ENCODE measurements around the gene CCDC54.

Gene CCDC54

GRCh38 chr3:107414325-107414964 is 37.2 kb downstream of the CCDC54 start:
- Histone ChIP-seq H2AFZ (ENCODE audit: low read length) (no peak overlapping the region), H3F3A (ENCODE audit: insufficient read depth, low read length) (no peaks in the 10 kb centered on the region), H3K9me3 (ENCODE audit: low read length) (0 out of 2 replicates have a peak, but pooled peaks cover 4% of the 10 kb centered on the region), H3K79me2 (ENCODE audit: insufficient read depth, low read length) (no peaks in the 10 kb centered on the region), H3K9ac (ENCODE audit: low read length) (no peak overlapping the region), H3K27me3 (ENCODE audit: insufficient read depth, low read length) (no peaks in the 10 kb centered on the region), H3K36me3 (ENCODE audit: insufficient read depth, low read length) (no peaks in the 10 kb centered on the region), H3K4me2 (ENCODE audit: low read length) (no peak overlapping the region), H4K20me1 (ENCODE audit: insufficient read depth, low read length) (no peaks in the 10 kb centered on the region), H3K27ac (ENCODE audit: low read depth, low read length, poor library complexity, severe bottlenecking) (no peak overlapping the region), H3K4me1 (ENCODE audit: insufficient read depth, low read length, severe bottlenecking) (peaks cover 29% of the 10 kb centered on the region), H3K4me3 (ENCODE audit: low read depth, low read length, poor library complexity, severe bottlenecking) (no peak overlapping the region), H3K9me2 (ENCODE audit: low read depth, low read length) (no peaks in the 10 kb centered on the region)
- TF ChIP-seq EZH2 (IDR thresholded peaks at IDR 0.05; ENCODE audit: borderline replicate concordance, low read length) (no peak), CTCF (IDR thresholded peaks at IDR 0.05; ENCODE audit: low read length) (no peak)

- peaks cover 37% of the 10 kb centered on the region for H3K4me1 ChIP-seq (ENCODE audit: insufficient read depth, low read length, severe bottlenecking)
- no peak overlapping the region for H3K4me3 ChIP-seq (ENCODE audit: low read depth, low read length, poor library complexity, severe bottlenecking)
- H3K9me2 ChIP-seq (ENCODE audit: low read depth, low read length) = no peaks in the 10 kb centered on the region
- no peaks in the 10 kb centered on the region for H3F3A ChIP-seq (ENCODE audit: insufficient read depth, low read length)
- H3K4me2 ChIP-seq (ENCODE audit: low read length) = no peak overlapping the region; the same call in 1 of the 2 replicates
- no peaks in the 10 kb centered on the region for H3K79me2 ChIP-seq (ENCODE audit: insufficient read depth, low read length)
- H3K27me3 ChIP-seq (ENCODE audit: insufficient read depth, low read length) = no peaks in the 10 kb centered on the region
- H2AFZ ChIP-seq (ENCODE audit: low read length) = no peak overlapping the region
- H3K36me3 ChIP-seq (ENCODE audit: insufficient read depth, low read length) = no peaks in the 10 kb centered on the region
- no peaks in the 10 kb centered on the region for H4K20me1 ChIP-seq (ENCODE audit: insufficient read depth, low read length)
- H3K27ac ChIP-seq (ENCODE audit: low read depth, low read length, poor library complexity, severe bottlenecking) = peak overlapping the region; percentile 25
- no peak for TF ChIP-seq CTCF (IDR thresholded peaks at IDR 0.05; ENCODE audit: low read length)
- TF ChIP-seq EZH2 (IDR thresholded peaks at IDR 0.05; ENCODE audit: borderline replicate concordance, low read length) = no peak
- H3K9ac ChIP-seq (ENCODE audit: low read length) = no peak overlapping the region; the same call in 1 of the 2 replicates
- H3K9me3 ChIP-seq (ENCODE audit: low read length) = no peaks in the 10 kb centered on the region
Observed at GRCh38 chr3:107416138-107416537, 38.9 kb downstream of the CCDC54 start.

- Histone ChIP-seq H2AFZ (ENCODE audit: low read length) (no peak overlapping the region), H3K4me3 (ENCODE audit: low read depth, low read length, poor library complexity, severe bottlenecking) (no peak overlapping the region), H3K9me2 (ENCODE audit: low read depth, low read length) (no peaks in the 10 kb centered on the region), H4K20me1 (ENCODE audit: insufficient read depth, low read length) (no peaks in the 10 kb centered on the region), H3K36me3 (ENCODE audit: insufficient read depth, low read length) (no peaks in the 10 kb centered on the region), H3K4me2 (ENCODE audit: low read length) (no peak overlapping the region), H3K79me2 (ENCODE audit: insufficient read depth, low read length) (no peaks in the 10 kb centered on the region), H3K4me1 (ENCODE audit: insufficient read depth, low read length, severe bottlenecking) (peaks cover 36% of the 10 kb centered on the region), H3K9ac (ENCODE audit: low read length) (no peak overlapping the region), H3K9me3 (ENCODE audit: low read length) (no peaks in the 10 kb centered on the region), H3K27me3 (ENCODE audit: insufficient read depth, low read length) (no peaks in the 10 kb centered on the region), H3F3A (ENCODE audit: insufficient read depth, low read length) (no peaks in the 10 kb centered on the region), H3K27ac (ENCODE audit: low read depth, low read length, poor library complexity, severe bottlenecking) (no peak overlapping the region)
- TF ChIP-seq CTCF (IDR thresholded peaks at IDR 0.05; ENCODE audit: low read length) (no peak), EZH2 (IDR thresholded peaks at IDR 0.05; ENCODE audit: borderline replicate concordance, low read length) (no peak)
Observed at GRCh38 chr3:107416886-107417285, 39.6 kb downstream of the CCDC54 start.

All from OCI-LY1 (cell line).